T-helper 1 cell treated with Interleukin-12 subunit alpha and Interleukin-12 subunit beta and Interleukin-4 antibody, amounts not matched to agents 30 ng/mL and 1 ng/mL, for 36 hours (primary cell): ENCODE results near the gene CDK2. TPM values are rescaled to one million over a fixed set of nuclear protein-coding genes. Genes with fewer than 3 reads are reported as not detected.
"Not testable (repeated sequence)": the region's sequence is repeated elsewhere in the genome, so short reads cannot be mapped to it uniquely, and the experiment has no call there.

ENCODE experiments used
- intact Hi-C: fragments of 100-400 bp; cut with micrococcal nuclease; formaldehyde crosslinking; loops from one replicate; pipeline ENCODE4 v1.15.1; 2024
- total RNA-seq: library from RNA; stranded (reverse); gene quantifications from 2 replicates; pipeline ENCODE4 v1.2.3, GENCODE V29; 2022

The CDK2 gene
- 82.1 and 84.4 TPM in 2 replicates for total RNA-seq

DNA sequence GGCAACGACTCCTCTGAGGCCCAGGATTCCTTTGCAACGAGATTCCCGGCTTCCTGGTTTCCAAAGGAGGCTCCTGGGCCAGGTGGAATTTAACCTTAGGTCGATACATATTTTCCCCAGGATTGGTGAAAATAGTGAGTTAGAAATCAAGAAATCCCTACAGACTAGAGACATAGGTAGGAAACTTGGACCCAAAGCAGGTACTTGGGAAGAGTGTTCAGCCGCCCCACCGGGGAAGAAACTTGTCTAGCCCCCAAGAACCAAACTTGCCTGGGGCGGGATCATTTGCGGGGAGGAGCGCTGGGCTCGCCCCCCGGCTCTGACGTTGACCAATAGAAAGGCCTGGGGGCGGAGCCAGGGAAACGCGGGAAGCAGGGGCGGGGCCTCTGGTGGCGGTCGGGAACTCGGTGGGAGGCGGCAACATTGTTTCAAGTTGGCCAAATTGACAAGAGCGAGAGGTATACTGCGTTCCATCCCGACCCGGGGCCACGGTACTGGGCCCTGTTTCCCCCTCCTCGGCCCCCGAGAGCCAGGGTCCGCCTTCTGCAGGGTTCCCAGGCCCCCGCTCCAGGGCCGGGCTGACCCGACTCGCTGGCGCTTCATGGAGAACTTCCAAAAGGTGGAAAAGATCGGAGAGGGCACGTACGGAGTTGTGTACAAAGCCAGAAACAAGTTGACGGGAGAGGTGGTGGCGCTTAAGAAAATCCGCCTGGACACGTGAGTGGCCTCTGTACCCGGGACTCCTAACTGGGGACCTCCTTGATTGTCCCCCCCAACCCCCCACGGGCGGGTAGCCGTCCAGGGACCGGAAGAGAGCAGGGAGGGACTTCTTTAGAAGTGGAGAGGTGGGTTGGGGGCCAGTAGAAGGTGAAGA is at the start of gene CDK2:
Gene CDK2 (plus strand): TSS at position 423 of the 874 bp plus-strand sequence. CDS start 179 bp downstream, at position 602.
- intact Hi-C loops, result loop anchor here (1.0 to 2.0 kb wide), 3 partner anchors 8 to 40 kb away; partner anchors contain the start of genes DGKA and RAB5B

DNA sequence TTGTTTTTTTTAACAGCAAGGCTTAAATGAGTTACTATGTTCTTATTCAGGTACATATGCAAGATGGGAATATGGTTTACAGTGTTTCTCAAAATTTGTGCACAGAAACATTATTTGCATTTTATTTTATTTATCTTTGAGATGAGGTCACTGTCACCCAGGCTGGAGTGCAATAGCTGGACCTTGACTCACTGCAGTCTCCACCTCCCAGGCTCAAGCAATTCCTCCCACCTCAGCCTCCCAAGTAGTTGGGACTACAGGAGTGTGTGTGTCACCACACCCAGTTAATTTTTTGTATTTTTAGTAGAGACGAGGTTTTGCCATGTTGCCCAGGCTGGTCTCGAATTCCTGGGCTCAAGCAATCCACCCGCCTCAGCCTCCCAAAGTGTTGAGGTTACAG is 47.6 kb upstream of the CDK2 start:
- intact Hi-C loops, result not testable (repeated sequence)

DNA sequence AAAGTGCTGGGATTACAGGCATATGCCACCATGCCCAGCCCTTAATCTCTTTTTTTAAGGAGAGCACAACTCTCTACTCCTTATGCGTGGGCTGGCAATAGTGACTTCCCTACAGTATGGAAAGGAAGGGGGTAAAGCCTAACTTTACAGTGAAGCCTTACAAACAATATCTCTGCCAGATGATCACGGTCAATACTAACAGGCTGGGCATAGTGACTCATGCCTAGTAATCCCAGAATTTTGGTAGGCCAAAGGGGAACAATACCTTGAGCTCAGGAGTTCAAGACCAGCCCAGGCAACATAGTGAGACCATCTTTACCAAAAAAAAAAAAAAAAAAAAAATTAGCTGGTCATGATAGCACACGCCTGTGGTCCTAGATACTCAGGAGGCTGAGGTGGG is 44.5 kb upstream of the CDK2 start:
- intact Hi-C loops, result no loop called here

DNA sequence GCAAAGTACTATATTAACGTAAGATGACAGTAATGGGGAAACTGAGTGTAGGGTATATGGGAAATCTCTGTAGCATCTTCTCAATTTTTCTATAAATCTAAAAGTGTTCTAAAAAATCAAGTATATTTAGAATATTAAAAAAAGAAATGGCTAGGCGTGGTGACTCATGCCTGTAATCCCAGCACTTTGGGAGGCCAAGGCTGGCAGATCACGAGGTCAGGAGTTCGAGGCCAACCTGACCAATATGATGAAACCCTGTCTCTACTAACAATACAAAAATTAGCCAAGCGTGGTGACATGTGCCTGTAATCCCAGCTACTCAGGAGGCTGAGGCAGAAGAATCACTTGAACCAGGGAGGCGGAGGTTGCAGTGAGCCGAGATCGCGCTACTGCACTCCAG is 43.0 kb upstream of the CDK2 start:
- intact Hi-C loops, result not testable (repeated sequence)

DNA sequence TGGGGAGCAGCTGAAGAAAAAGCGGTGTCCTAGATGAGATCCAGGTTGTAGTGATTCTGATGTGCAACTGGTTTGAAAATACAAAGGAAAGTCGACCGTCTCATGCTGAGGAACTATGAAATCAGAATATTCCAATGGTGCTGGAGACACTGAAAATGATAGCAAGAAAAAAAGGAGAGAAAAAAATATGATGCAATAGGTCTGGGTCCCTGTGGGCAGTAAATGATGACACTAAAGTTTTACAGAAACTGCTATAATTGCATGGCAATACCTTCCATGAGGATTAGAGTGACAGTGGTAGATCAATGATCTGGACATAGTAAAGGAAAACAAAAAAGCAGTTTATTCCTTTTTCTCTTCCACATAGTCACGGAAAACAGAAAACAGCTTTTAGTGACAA is 41.3 kb upstream of the CDK2 start:
- intact Hi-C loops, result loop anchor here (5.0 kb wide), 5 partner anchors 522 to 1827 kb away; partner anchors contain the start of genes CDK4, NAB2, PTGES3 and TESPA1

DNA sequence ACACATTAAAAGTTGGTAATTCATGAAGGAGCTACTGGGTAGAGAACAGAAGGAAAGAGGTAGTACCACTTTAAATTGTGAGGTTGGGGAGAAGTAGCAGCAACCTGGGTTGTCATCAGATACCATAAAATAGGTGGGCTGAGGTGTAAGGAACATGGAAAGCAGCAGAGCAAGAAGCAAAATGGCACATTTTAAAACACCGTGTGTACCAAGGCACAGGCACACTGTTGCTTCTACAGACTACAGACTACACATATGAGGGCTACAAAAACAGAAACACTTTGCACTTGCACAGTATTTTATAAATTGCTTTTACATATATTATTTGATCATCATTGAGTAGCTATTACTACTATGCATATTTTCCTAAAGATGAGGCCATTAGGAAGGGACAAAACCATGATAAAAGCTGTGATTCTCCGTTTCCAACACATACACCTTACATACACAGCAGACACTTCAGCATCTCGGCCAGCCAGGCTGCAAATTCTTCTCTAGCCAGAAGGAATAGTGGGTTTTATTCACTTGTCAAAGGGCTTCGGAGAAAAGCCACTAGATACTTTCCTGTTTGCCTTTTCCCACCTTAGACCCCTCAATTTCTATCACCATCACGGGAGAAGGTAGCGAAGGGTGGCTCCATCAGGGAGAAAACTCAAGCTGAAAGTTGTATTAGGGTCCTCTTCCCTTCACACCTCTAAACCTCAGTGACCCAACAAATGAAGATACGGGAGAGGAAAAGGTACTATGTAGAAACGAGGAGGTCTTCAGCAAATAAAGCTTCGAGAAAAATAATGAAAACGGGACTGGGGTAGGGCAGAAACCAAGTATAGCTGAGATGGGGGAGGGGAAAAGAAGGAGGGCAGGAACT is 40.5 kb upstream of the CDK2 start:
- intact Hi-C loops, result loop anchor here (2.0 to 5.0 kb wide), 9 partner anchors 115 to 1826 kb away; partner anchors contain the start of genes CDK4, NAB2, PTGES3 and RPS26

DNA sequence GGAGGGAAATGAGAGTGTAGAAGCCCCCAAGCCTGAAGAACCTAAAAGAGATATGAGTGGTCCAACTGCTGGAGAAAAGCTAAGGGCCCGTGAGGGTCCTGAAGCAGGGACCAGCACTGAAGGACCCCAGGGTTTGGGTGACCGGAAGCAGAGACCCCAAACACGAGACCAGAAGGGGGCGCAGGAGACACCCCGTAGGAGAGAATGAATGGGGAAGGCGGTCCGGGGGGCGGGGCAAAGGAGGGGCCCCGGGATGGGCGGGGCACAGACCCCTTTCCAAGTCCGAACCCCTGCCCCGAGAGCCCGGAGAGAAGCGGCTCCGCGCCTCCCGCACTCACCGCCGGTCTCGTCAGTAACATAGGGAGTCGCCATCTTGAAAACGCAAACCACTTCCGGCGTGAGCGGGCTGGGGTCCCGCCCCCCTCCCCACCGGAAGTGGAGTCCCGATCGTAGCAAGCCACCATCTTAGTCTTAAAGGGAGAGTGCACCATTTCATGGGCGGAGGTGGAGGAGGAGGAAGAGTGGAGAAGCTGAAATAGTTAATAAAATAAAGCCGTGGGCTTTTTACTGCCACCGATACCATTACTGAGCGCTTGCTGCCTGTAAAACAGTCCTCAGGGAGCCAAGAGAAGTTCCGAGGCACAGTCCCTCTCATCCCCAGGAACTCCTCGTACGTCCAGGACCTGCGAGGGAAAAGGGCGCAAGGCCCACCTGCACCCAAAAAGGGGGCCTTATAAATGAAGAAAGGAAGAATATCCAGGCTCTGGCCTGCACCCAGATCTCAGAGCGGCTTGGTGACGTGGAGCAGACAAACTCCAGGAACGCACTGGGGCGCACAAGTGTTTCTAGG is 39.7 kb upstream of the CDK2 start:
- intact Hi-C loops, result loop anchor here (1.0 to 5.0 kb wide), 14 partner anchors 98 to 1825 kb away; partner anchors contain the start of genes CDK4, DNAJC14, ESYT1 and NAB2

DNA sequence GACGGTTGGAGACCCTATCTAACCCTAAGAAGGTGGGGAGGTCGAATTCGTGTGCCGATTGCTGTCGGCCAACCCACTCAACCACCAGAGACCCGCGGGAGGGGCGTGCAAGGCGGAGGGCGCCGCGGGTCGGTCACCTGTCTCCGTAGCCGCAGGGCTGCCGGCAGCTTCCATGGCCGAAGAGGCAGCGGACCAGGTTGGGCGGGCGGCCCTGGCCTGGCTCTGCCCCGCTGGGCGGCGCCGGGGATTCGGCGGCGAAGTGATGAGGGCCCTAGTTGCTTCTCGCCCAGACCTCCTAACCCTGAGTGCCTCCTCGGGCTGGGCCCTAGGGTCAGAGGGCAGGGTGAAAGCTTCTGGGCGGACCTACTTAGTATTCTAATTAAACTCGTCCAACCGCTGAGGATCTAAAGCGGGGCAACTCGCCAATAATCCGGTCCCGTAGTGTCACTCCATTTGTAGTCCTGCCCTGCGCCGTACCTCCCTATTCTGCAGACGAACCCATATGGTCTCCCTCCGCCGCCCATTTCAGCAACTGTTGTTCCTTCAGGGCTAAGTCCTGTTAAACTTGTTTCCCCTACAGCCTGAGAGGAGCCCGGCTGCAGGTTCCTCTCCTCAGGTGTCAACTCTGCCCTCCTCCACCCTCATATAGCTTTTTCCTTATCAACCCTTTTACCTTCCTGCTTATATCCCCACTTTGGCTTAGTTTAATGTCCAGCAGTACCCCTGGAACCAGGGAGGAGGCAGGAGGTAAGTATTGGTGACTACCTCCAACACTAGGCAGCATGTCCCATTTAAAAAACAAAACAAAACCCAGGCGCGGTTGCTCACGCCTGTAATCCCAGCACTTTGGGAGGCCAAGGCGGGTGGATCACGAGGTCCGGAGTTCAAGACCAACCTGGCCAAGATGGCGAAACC is 38.8 kb upstream of the CDK2 start, which contains the start of gene PYM1:
Gene PYM1 (minus strand): TSS at position 307 of the 915 bp plus-strand sequence. CDS start 133 bp downstream, at position 174.
- intact Hi-C loops, result loop anchor here (1.0 to 5.0 kb wide), 15 partner anchors 99 to 1824 kb away; partner anchors contain the start of genes CDK4, DNAJC14, ESYT1 and MYL6

DNA sequence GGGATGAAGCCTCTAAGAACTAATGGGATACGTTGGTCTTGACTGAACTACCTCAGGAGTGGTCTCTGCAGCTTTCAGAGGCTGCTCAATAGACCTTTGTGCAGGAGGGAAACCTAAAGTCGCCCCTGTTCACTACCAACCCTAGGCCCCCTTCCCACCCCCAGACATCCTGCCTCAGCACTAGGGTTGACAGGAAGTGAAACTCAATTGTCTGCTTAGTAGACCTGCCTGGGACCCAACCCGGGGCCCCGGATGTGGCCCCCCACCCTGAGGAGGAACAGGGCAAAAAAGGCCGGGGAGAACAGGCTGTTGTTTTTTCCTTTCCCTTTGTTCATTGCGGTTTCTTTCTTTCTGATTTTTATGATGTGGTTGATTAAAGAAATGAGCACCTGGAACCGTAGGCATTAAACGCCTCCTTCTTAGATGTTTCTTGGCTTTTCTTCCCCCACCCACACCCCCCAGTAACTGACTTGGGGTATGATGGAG is 37.3 kb upstream of the CDK2 start:
- intact Hi-C loops, result loop anchor here (1.0 to 5.0 kb wide), 10 partner anchors 175 to 1823 kb away; partner anchors contain the start of genes BLOC1S1, CDK4, MYL6 and NAB2

DNA sequence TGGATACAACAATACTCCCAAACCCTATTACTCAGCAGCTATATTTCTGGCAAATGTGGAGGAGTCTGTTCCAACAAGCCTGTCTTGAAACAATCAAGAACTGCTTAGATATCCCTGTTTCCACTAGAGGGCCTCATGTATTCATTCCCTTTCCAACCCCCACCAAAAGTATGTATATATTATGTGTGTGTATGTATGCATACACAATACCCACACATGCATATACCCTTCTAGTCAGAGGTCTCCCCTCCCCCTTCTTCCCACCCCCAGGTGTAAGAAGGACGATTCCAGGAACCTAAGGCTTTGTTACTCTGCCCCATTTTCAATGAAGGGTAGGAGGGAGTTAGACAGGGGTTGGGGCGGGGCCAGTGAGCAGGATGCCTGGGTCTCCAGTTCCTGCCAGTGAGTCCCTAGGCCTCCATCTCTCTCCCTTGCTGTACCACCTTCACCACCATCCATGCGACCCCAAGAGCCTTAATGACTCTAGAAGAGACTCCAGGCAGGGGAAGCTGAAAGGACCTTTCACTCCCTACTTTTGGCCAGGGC is 35.8 kb upstream of the CDK2 start, which contains the start of gene DGKA:
Gene DGKA (plus strand): TSS at position 392 of the 546 bp plus-strand sequence. CDS start 5,342 bp downstream, outside the sequence.
- intact Hi-C loops, result loop anchor here (1.0 to 2.0 kb wide), 7 partner anchors 9 to 706 kb away; partner anchors contain the start of genes CDK2, MYL6B, PMEL and RPS26

DNA sequence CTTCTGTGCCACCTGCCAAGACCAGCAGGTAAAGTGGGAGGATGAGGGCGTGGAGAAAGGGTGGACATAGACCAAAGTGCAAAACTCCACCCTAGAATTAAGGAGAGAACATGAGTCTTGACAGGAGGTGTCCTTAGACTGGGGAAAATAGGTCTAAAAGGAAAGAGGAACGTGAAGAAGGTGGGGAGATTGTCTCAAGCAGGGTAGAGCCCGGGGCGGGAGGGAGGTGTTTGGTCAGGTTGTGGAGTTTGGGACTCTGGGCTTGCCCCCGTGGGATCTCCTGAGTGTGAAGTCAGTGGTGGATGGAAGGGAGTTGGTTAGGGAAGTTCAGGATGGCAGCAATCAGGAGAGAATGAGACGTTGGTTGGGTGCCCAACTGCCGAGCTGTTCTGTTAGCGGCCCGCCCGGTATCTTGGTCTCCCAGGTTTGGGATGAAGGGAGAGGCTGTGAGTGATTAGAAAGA is 35.3 kb upstream of the CDK2 start:
- intact Hi-C loops, result loop anchor here (1.0 to 2.0 kb wide), 4 partner anchors 35 to 705 kb away; partner anchors contain the start of genes CDK2, MYL6B, PMEL and SUOX

DNA sequence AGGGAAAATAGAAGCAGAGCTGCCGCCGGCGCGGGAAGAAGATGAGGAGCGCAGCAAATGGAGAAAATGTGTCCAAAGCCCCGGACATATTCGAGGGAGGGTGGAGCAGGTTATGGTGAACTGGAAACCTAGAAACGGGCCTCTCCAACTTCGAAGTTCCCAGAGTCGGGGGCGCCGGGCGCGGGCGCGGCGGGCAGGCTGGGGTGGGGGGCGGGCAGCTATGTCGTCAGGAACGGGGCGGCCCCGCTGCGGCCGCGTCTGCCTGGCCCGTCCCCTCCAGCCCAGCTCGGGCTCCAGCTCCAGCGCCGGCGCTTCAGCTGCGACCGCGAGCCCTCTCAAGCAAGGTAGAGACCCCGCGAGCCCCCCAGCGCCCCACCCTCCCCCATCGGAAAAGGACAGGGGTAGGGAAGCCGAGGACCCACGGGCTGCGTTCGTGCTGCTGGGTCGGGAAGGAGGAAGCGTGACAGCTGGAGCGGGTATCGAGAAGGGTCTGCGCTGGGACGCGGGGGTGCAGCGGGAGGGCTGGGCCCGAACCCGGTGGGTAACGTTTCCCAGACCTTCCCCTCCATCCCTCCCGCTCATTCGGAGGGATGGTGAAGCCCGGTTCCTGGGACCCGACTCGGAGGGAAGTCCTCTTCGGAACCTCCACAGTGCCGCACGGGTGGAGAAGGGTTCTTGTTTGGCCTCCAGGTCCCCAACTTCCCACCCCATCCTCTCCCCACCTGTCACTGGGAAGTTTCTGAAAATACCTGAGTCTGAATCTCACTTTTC is 34.7 kb upstream of the CDK2 start:
- intact Hi-C loops, result loop anchor here (1.0 to 2.0 kb wide), 4 partner anchors 34 to 705 kb away; partner anchors contain the start of genes CDK2, MYL6B, PMEL and SUOX

DNA sequence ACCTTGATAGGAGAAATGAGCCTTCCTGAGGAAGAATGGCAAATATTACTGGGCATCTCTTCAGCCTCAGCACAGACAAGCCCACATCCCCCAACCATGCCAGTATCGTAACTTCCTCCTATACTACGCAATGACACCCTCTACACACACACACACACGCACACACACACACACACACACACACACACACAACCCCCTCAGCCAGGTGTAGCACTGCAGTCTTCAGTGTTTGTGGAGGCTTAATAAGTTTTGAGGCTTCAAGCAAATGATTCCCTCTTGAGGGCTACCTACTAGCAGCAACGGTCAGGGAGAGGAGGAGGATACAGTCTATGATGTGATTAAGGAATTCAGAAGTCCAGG is 34.1 kb upstream of the CDK2 start:
- intact Hi-C loops, result no loop called here

DNA sequence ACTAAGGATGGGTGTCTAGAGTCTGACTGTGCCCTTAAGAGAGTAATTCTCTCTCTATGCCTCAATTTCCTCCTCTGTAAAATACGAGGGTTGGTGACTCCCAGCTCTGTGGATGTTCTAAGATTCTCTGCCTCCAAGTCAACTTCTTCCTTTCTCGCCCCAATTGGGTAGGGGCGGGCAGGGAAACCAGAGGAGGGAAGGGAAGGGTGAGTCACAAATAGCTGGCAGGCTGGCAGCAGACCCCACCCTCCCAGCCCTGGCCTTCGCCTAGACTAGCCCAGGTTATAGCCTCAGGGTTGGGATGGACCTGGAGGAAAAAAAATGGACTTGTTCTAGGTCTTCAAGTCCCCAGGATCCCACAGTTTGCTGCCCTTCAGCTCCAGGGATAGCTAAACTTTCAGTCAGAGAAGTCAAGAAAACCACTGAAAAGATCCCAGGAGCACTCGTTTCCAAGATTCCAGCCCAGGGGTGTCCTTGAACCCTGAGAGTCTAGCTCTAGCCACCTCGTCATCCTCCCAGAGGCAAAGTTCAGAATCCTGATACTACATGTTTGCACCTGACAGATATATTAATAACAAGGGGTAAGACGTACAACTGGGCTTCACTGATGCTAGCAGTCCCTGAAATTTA is 33.3 kb upstream of the CDK2 start:
- intact Hi-C loops, result no loop called here

DNA sequence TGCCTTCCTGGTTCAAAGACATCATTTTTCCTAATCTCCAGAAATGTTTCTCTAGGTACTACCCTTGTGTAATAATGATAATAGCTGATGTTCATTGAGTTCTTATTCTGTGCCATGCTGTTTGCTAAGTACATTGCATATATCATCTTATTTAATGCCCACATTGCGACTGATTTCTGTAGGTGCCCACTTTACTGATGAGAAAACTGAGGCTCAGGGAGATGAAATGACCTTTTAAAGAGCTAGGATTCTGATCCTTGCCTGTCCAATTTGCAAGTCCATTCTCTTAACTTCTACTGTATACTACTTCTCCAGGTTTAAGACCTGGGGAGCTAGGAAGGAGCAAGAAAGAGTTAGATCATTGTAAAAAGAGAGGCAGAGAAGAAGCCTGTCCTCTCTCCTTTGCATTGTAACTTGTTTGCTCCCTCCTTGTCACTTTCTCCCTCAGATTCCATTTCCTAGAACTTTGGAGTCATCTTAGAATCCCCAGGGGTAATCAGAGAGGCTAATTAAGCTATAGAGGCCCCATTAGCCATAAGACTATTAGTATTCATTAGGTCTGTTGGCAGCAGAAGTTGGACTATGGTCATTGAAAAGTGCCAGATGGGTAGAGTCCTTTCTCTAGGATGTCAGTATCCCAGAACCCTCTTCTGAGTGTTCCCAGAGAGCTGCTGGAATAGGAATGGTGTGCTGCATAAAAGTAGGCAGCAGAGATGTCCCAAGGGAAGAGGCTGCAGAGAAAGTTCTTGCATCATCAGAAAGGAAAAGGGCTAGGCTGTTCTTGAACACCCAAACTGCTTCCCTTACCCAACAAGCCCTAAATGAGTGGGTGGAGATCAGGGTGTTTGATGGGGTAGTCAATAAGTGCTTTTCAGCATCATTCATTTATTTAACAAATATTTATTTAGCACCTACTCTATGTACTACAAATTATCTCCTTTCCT is 32.6 kb upstream of the CDK2 start:
- intact Hi-C loops, result no loop called here

DNA sequence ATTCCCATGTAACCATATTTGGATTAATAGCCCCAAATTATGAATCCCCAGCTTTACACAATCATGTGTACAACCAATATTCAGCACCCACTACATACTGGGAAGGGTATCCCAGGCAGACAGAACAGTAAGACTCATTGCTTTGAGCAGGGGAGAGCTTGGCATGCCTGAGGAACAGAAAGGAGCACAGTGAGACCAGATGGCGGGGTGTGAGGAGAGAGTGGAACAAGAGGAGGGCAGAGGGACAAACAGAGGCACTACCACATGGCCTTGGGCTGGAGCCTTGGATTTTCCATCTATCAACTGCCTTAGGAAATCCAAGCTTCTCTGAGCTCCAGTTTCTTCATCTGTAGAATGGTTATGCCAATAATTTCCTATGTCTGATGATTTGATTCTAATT is 31.9 kb upstream of the CDK2 start:
- intact Hi-C loops, result no loop called here
